OCI-LY3 (cell line): ENCODE data around the gene SIVA1.
A peak's percentile ranks its signal among the peaks of the same experiment; 100 is the strongest.

ENCODE experiments used
- H2AFZ ChIP-seq: fragments of 200-600, 300-600 bp; shearing (Covaris generic); 2 replicates; pipeline ENCODE4 v1.6.0; 2014; ENCODE audit warnings: antibody characterized with exemption, low read depth, low read length
- H3K27ac ChIP-seq: fragments of 200-600, 300-600 bp; sonication (generic); 2 replicates; pipeline ENCODE4 v1.5.1; 2014; ENCODE audit warnings: mild to moderate bottlenecking, low read length, moderate library complexity, mixed read lengths
- H3K27me3 ChIP-seq: fragments of 200-600, 300-600 bp; sonication (generic); 2 replicates; pipeline ENCODE4 v1.6.1; 2014; ENCODE audit warnings: low read depth, low read length, mixed read lengths
- H3K36me3 ChIP-seq: fragments of 200-600, 300-600 bp; sonication (generic); replicated peaks from 2 replicates; pipeline ENCODE3; 2014; ENCODE audit warnings: low read depth, low read length, mixed read lengths
- H3K4me1 ChIP-seq: fragments of 300-600, 200-600 bp; sonication (generic); 2 replicates; pipeline ENCODE4 v1.6.1; 2014; ENCODE audit warnings: low read length, mixed read lengths
- H3K4me2 ChIP-seq: fragments of 200-600, 300-600 bp; sonication (generic); 2 replicates; pipeline ENCODE4 v1.6.1; 2014; ENCODE audit warnings: low read length, mixed read lengths
- H3K4me3 ChIP-seq: fragments of 300-600, 200-600 bp; sonication (generic); 2 replicates; pipeline ENCODE4 v1.5.1; 2014; ENCODE audit warnings: antibody characterized with exemption, mild to moderate bottlenecking, low read length, moderate library complexity
- H3K79me2 ChIP-seq: fragments of 300-600, 200-600 bp; shearing (Covaris generic); 2 replicates; pipeline ENCODE4 v1.6.1; 2014; ENCODE audit warnings: mild to moderate bottlenecking, low read length, mixed read lengths
- H3K9ac ChIP-seq: fragments of 300-600, 200-600 bp; shearing (Covaris generic); 2 replicates; pipeline ENCODE4 v1.6.0; 2014; ENCODE audit warnings: mild to moderate bottlenecking, low read length, moderate library complexity
- H3K9me3 ChIP-seq: fragments of 200-600, 300-600 bp; shearing (Covaris generic); 2 replicates; pipeline ENCODE4 v1.6.1; 2014; ENCODE audit warnings: low read length, mixed read lengths; ENCODE audit not compliant: insufficient read depth
- H4K20me1 ChIP-seq: fragments of 200-600, 300-600 bp; sonication (generic); 2 replicates; pipeline ENCODE4 v1.6.1; 2016; ENCODE audit warnings: low read length, mixed read lengths; ENCODE audit not compliant: insufficient read depth
- CTCF ChIP-seq: fragments of 200-600, 300-600 bp; sonication (generic); IDR thresholded peaks from 2 replicates; pipeline ENCODE4 v1.5.1; 2014; ENCODE audit warnings: antibody characterized with exemption, low read length, low read depth
- EZH2phosphoT487 ChIP-seq: fragments of 200-600 bp; shearing (Covaris generic); IDR thresholded peaks from 2 replicates; pipeline ENCODE4 v1.6.1; 2018; ENCODE audit warnings: antibody characterized with exemption, mixed run types, low read depth

SIVA1 gene

GRCh38 chr14:104797115-104798044 is 44.4 kb downstream of the SIVA1 start:
- peaks cover 38% of the 10 kb centered on the region for H3K27me3 ChIP-seq
- H3K36me3 ChIP-seq, result peaks cover 4% of the 10 kb centered on the region
- peaks cover 43% of the 10 kb centered on the region for H3K4me1 ChIP-seq
- H3K4me2 ChIP-seq, result peak overlapping the region; percentile 89
- TF ChIP-seq EZH2phosphoT487, result no peak
- TF ChIP-seq CTCF, result no peak
- H3K79me2 ChIP-seq, result peaks cover 30% of the 10 kb centered on the region
- no peak overlapping the region for H2AFZ ChIP-seq
- H3K27ac ChIP-seq, result no peak overlapping the region
- H4K20me1 ChIP-seq, result peaks cover 24% of the 10 kb centered on the region
- H3K4me3 ChIP-seq, result no peak overlapping the region
- no peaks in the 10 kb centered on the region for H3K9me3 ChIP-seq
- H3K9ac ChIP-seq, result no peak overlapping the region

GRCh38 chr14:104798300-104799243 is 45.6 kb downstream of the SIVA1 start:
- Histone ChIP-seq H3K9me3 (no peaks in the 10 kb centered on the region), H3K79me2 (peaks cover 18% of the 10 kb centered on the region), H2AFZ (no peak overlapping the region), H3K4me3 (no peak overlapping the region), H3K4me1 (peaks cover 42% of the 10 kb centered on the region), H3K36me3 (peaks cover 4% of the 10 kb centered on the region), H4K20me1 (peaks cover 12% of the 10 kb centered on the region), H3K27ac (no peak overlapping the region), H3K4me2 (no peak overlapping the region), H3K9ac (no peak overlapping the region), H3K27me3 (peaks cover 38% of the 10 kb centered on the region)
- TF ChIP-seq CTCF, result no peak
- TF ChIP-seq EZH2phosphoT487, result no peak

GRCh38 chr14:104799244-104800014 is 46.5 kb downstream of the SIVA1 start:
- Histone ChIP-seq H3K4me1 (peaks cover 34% of the 10 kb centered on the region), H3K27ac (no peak overlapping the region), H3K36me3 (no peaks in the 10 kb centered on the region), H3K4me2 (peak overlapping the region; percentile 67), H3K4me3 (peak overlapping the region; percentile 73), H3K27me3 (peaks cover 38% of the 10 kb centered on the region), H4K20me1 (peaks cover 3% of the 10 kb centered on the region), H3K79me2 (peaks cover 10% of the 10 kb centered on the region), H2AFZ (peak overlapping the region; percentile 81; the same call in 1 of the 2 replicates), H3K9ac (peak overlapping the region; percentile 64), H3K9me3 (no peaks in the 10 kb centered on the region)
- no peak for TF ChIP-seq EZH2phosphoT487
- peak; percentile 13; the same call in 1 of the 2 replicates for TF ChIP-seq CTCF
